Right lobe of liver (tissue), 6 donors: ENCODE data around the gene PRDM15. TPM values are rescaled to one million over a fixed set of nuclear protein-coding genes. Genes with fewer than 3 reads are reported as not detected.

Experiments
- ATAC-seq, 4 donors: fragments of 200-7000 bp; cut with Tn5 transposase; one replicate each; pipeline ENCODE4 v1.9.1; 2020; ENCODE audit warnings: mild to moderate bottlenecking in 4 of 4, moderate library complexity in 4 of 4
- DNase-seq, 3 donors: peaks; one replicate each; pipeline ENCODE4 v3.0.0-alpha.2; 2020
- H3K27ac ChIP-seq, 3 donors: fragments of 200-600 bp; one replicate each; pipeline ENCODE4 v1.8.0; 2022
- H3K27me3 ChIP-seq, 2 donors: fragments of 200-600 bp; one replicate each; pipeline ENCODE4 v1.8.0; 2022
- H3K36me3 ChIP-seq, 4 donors: fragments of 200-600 bp; sonication (generic) in 1 of 4; one replicate each; pipeline versions ENCODE4 v1.5.1 to v1.8.0; 2017 to 2022; ENCODE audit warnings: control low read depth in 1 of 4
- H3K4me1 ChIP-seq, 4 donors: fragments of 200-600 bp; sonication (generic) in 1 of 4; one replicate each; pipeline versions ENCODE4 v1.5.1 to v1.8.0; 2017 to 2022; ENCODE audit warnings: control low read depth in 1 of 4
- H3K4me3 ChIP-seq, 3 donors: fragments of 200-600 bp; one replicate each; pipeline ENCODE4 v1.8.0; 2022
- H3K9me3 ChIP-seq, 4 donors: fragments of 200-600 bp; sonication (generic) in 1 of 4; one replicate each; pipeline versions ENCODE4 v1.5.1 to v1.8.0; 2017 to 2022; ENCODE audit warnings: control low read depth in 1 of 4
- POLR2A ChIP-seq: fragments of 450-650 bp; IDR thresholded peaks from one replicate; pipeline ENCODE4 v1.6.1; 2017; ENCODE audit warnings: antibody characterized with exemption, mild to moderate bottlenecking
- WGBS: methylation state at CpG from one replicate; pipeline ENCODE4 v1.1.6; 2018; ENCODE audit warnings: low coverage, low lambda C conversion rate; ENCODE audit not compliant: insufficient coverage; ENCODE audit errors: missing lambda C conversion rate; 5-methylcytosine and 5-hydroxymethylcytosine counted together
- intact Hi-C, 2 donors: fragments of 100-400 bp; cut with DNase I; formaldehyde crosslinking; loops; one replicate each; pipeline versions ENCODE4 v1.11.2 to v1.14.1; 2022
- total RNA-seq, 6 experiments: library from RNA; depleted of rRNA in 2 of 6; stranded (reverse); fragments of >200 nt in 2 of 6; fragmentation: NEBNext Ultra II Directional in 3 of 6; extraction: Animal tissue kit (Norgen Biotek cat#: 25700) in 3 of 6; gene quantifications; one replicate each; pipeline versions ENCODE4 v1.1.0 to v1.2.4, GENCODE V29; 2016 to 2023
- TF ChIP-seq, protein P1 (sequence below), 4 donors: fragments of 200-600 bp in 3 of 4; fragments of 450-650 bp in 1 of 4; IDR thresholded peaks; one replicate each; pipeline versions ENCODE4 v1.5.1 to v1.8.0; 2016 to 2022; ENCODE audit warnings: antibody characterized with exemption in 4 of 4, mild to moderate bottlenecking in 2 of 4
- donor health status: DM: no; HTN: yes; CAD: no.
- donor health status: DM: no; HTN: no; CAD: no.
- donor health status: DM: no; HTN: no; CAD: no.
- donor health status: DM: no; HTN: yes; CAD: no.
- donor health status: DM: no; HTN: yes; CAD: no.

The PRDM15 gene
- total RNA-seq, 6 experiments from 2014 or later: 1.9 to 4.0 (median 2.7) TPM

DNA sequence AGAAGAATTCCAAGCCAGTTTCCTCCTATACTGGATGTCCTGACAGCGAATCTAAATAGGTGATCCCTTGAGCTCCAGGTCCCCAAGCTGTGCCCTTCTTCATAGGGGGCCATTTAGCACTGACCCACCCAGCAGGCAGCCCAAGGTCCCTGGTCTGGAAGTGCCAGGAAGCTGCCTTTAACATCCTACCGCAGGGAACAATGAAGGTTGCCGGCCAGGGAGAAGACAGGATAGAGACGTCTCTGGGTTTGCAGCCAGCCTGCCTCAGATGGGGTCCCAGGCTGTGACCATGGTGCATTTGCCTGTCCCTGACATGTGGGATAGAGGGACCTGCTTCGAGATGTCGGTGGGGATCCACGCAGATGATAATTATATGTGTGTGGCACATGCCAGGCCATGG, 109.6 kb downstream of the PRDM15 start:
- TF ChIP-seq POLR2A: no peak
- TF ChIP-seq, protein P1, sequence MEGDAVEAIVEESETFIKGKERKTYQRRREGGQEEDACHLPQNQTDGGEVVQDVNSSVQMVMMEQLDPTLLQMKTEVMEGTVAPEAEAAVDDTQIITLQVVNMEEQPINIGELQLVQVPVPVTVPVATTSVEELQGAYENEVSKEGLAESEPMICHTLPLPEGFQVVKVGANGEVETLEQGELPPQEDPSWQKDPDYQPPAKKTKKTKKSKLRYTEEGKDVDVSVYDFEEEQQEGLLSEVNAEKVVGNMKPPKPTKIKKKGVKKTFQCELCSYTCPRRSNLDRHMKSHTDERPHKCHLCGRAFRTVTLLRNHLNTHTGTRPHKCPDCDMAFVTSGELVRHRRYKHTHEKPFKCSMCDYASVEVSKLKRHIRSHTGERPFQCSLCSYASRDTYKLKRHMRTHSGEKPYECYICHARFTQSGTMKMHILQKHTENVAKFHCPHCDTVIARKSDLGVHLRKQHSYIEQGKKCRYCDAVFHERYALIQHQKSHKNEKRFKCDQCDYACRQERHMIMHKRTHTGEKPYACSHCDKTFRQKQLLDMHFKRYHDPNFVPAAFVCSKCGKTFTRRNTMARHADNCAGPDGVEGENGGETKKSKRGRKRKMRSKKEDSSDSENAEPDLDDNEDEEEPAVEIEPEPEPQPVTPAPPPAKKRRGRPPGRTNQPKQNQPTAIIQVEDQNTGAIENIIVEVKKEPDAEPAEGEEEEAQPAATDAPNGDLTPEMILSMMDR (IDR thresholded peaks at IDR 0.05): no peak
- Histone ChIP-seq H3K9me3 (no peaks in the 10 kb centered on the region), H3K27ac (peak overlapping the region in 2 of 3 donors; percentile 82 to 93), H3K4me3 (peak overlapping the region; percentile 17 to 94 (median 84)), H3K27me3 (no peaks in the 10 kb centered on the region), H3K36me3 (no peaks in the 10 kb centered on the region), H3K4me1 (peaks cover 0 to 26% (median 7%) of the 10 kb centered on the region in 4 donors)
- WGBS: 89% methylated on average over 4 of the region's 7 CpGs
- no peak for DNase-seq
- intact Hi-C loops: no loop called here
- no peak for ATAC-seq

DNA sequence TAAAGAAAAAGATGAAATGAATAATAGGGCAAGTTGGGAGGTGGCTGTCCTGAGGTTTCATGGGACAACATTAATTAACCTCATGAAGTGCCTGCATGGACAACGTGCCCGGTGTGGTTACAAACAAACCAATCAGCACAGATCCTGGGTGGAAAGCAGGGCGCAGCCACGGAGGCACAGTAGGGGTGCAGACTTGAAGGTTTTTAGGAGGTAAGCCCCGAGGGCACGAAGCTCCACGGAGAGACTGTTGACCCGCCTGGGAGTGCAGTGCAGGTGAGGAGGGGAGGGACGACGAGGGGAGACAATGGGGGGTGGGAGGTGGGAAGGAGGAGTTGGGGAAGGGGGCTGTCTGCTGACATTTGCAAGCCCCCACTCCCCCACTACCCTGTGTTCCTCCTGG, 110.0 kb downstream of the PRDM15 start:
- no peaks in the 10 kb centered on the region for H3K9me3 ChIP-seq
- H3K27me3 ChIP-seq: no peaks in the 10 kb centered on the region
- no peak for TF ChIP-seq POLR2A
- TF ChIP-seq, protein P1 (IDR thresholded peaks at IDR 0.05): no peak
- no peaks in the 10 kb centered on the region for H3K36me3 ChIP-seq
- WGBS: 1% methylated on average over 10 of the region's 10 CpGs
- ATAC-seq (no peak), DNase-seq (no peak)
- peak overlapping the region; percentile 17 to 94 (median 84) for H3K4me3 ChIP-seq
- intact Hi-C loops: no loop called here
- peaks cover 0 to 30% (median 9%) of the 10 kb centered on the region in 4 donors for H3K4me1 ChIP-seq
- H3K27ac ChIP-seq: peak overlapping the region; percentile 82 to 96 (median 93)

DNA sequence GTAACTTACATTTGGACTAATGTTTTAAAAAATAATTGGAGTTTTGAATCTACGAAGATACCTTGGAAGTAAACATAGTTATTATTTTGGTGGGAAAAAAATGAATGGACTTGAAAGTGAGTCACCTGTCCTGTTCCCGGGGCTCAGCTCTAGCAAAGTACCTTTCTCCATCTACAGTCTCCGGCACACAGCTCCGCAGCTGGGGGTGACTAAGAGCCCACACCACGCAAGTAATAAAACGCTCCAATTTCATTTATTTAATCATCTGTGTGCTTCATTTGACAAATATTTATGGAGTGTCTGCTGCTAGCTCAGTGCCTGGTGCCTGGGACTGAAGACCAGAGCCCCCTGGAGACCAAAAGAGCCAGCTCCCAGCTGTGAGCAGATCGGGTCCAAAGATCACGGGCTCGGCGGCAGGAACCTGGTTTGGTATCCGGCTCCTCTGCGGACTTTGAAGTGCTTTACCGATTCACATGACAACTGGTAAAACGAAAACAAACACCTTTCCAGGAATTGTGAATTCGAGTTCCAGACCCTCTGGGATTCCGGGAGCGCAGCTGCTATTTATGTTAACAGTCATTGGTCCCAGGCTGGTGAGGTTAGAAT, 110.6 kb downstream of the PRDM15 start:
- DNase-seq: peak; percentile 88 to 92 (median 91)
- WGBS: 1% methylated on average over 13 of the region's 17 CpGs
- Histone ChIP-seq H3K36me3 (no peaks in the 10 kb centered on the region), H3K27ac (peak overlapping the region; percentile 82 to 96 (median 93)), H3K9me3 (no peaks in the 10 kb centered on the region), H3K4me3 (peak overlapping the region; percentile 65 to 94 (median 84)), H3K27me3 (no peaks in the 10 kb centered on the region), H3K4me1 (peaks cover 0 to 35% (median 11%) of the 10 kb centered on the region in 4 donors)
- ATAC-seq: peak; percentile 57 to 75 (median 68)
- intact Hi-C loops: no loop called here
- TF ChIP-seq POLR2A: peak; percentile 78
- TF ChIP-seq, protein P1 (IDR thresholded peaks at IDR 0.05): peak; percentile 23 to 47 (median 34)

DNA sequence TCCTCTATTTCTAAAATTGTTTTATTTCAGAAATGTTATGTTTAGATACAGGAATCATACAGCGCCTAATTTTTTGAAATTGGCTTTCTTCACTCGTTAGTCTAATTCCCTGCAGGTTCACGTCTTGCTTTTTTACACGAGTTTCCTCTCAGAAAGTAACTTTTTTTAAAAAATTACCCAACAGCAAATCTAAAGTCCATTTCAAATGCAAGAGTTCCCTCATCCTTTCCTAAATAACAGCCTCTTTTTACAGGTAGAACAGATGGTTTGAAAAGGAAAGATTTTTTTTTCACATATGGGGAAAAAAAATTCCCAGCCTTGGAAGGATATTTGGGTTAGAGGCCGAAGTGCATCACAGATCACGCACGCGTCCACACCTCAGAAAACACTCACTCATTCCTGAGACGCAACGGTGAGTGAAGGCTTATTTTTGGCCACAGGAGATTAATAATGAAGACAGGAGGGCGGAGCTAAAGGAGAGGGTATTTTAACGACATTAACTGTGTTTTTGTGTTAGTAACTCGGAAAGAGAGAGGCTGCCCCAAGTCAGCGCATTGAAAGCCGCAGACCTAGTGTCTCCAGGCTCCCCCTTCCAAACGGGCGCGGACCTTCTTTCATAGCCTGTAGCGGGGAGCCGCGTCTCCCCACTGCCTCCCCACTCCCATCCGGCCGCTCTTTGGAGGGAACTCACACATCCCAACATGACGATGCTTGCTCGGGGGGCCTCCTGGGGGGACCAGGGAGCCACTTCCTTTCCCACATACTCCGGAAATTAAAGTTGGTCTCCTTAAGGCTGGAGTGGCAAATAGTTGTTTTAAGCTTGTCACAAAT, 111.3 kb downstream of the PRDM15 start:
- Histone ChIP-seq H3K27me3 (no peaks in the 10 kb centered on the region), H3K4me3 (peak overlapping the region; percentile 65 to 94 (median 84)), H3K9me3 (no peaks in the 10 kb centered on the region), H3K4me1 (peaks cover 0 to 42% (median 14%) of the 10 kb centered on the region in 4 donors), H3K27ac (peak overlapping the region; percentile 93 to 96 (median 93)), H3K36me3 (no peaks in the 10 kb centered on the region)
- peak in 1 of 3 donors; percentile 44 for DNase-seq
- TF ChIP-seq, protein P1 (IDR thresholded peaks at IDR 0.05): no peak
- no peak for TF ChIP-seq POLR2A
- WGBS: 2% methylated on average over 24 of the region's 26 CpGs
- peak; percentile 5 to 21 (median 11) for ATAC-seq
- intact Hi-C loops: no loop called here
